Subcutaneous abdominal adipose tissue (tissue), 5 donors: ENCODE measurements around the gene LSM14A.

ENCODE experiments used
- H3K27ac ChIP-seq: one replicate; pipeline ENCODE4 v1.7.0; 2013; ENCODE audit warnings: low read depth, mild to moderate bottlenecking, inconsistent platforms, low read length, moderate library complexity
- H3K27me3 ChIP-seq, 5 donors: one replicate each; pipeline ENCODE4 v1.7.0; 2013; ENCODE audit warnings: low read length in 5 of 5, inconsistent platforms in 1 of 5; ENCODE audit not compliant: control insufficient read depth in 5 of 5, insufficient read depth in 4 of 5
- H3K36me3 ChIP-seq, 5 donors: one replicate each; pipeline ENCODE4 v1.7.0; 2013; ENCODE audit warnings: low read length in 5 of 5; ENCODE audit not compliant: control insufficient read depth in 5 of 5, insufficient read depth in 5 of 5
- H3K4me1 ChIP-seq, 5 donors: one replicate each; pipeline ENCODE4 v1.7.0; 2013; ENCODE audit warnings: low read length in 5 of 5, mild to moderate bottlenecking in 3 of 5, moderate library complexity in 1 of 5; ENCODE audit not compliant: control insufficient read depth in 5 of 5, insufficient read depth in 5 of 5
- H3K4me3 ChIP-seq, 5 donors: one replicate each; pipeline ENCODE4 v1.7.0; 2013; ENCODE audit warnings: low read length in 5 of 5, low read depth in 1 of 5
- H3K9ac ChIP-seq, 5 donors: one replicate each; pipeline ENCODE4 v1.7.0; 2013; ENCODE audit warnings: low read length in 5 of 5, mild to moderate bottlenecking in 4 of 5, moderate library complexity in 3 of 5
- H3K9me3 ChIP-seq, 5 donors: one replicate each; pipeline ENCODE4 v1.7.0; 2013; ENCODE audit warnings: low read length in 5 of 5; ENCODE audit not compliant: control insufficient read depth in 5 of 5
- donor health status: healthy.
- donor health status: healthy.
- donor health status: healthy.
- donor health status: healthy.
- donor health status: healthy.

The LSM14A gene

GRCh38 chr19:34176581-34176980, 4.3 kb downstream of the LSM14A start:
- H3K9ac ChIP-seq, result peak overlapping the region in 3 of 5 donors; percentile 25 to 41 (median 26)
- no peaks in the 10 kb centered on the region for H3K27me3 ChIP-seq
- peaks cover 0 to 9% (median 0%) of the 10 kb centered on the region in 5 donors for H3K36me3 ChIP-seq
- H3K9me3 ChIP-seq, result no peaks in the 10 kb centered on the region
- peak overlapping the region; percentile 9 for H3K27ac ChIP-seq
- peaks cover 4 to 84% (median 67%) of the 10 kb centered on the region in 5 donors for H3K4me1 ChIP-seq
- no peak overlapping the region for H3K4me3 ChIP-seq

- no peak overlapping the region for H3K4me3 ChIP-seq
- H3K4me1 ChIP-seq, result peaks cover 4 to 79% (median 62%) of the 10 kb centered on the region in 5 donors
Measured at GRCh38 chr19:34178274-34178610, 5.9 kb downstream of the LSM14A start.

GRCh38 chr19:34179066-34179465, 6.8 kb downstream of the LSM14A start:
- Histone ChIP-seq H3K4me3 (no peak overlapping the region), H3K27ac (no peak overlapping the region), H3K9me3 (no peaks in the 10 kb centered on the region), H3K9ac (no peak overlapping the region), H3K36me3 (peaks cover 0 to 9% (median 0%) of the 10 kb centered on the region in 5 donors), H3K4me1 (peaks cover 4 to 76% (median 61%) of the 10 kb centered on the region in 5 donors), H3K27me3 (no peaks in the 10 kb centered on the region)

More at GRCh38 chr19:34178274-34178610, 5.9 kb downstream of the LSM14A start:
- H3K36me3 ChIP-seq, result peaks cover 0 to 9% (median 0%) of the 10 kb centered on the region in 5 donors
- no peaks in the 10 kb centered on the region for H3K27me3 ChIP-seq
- H3K27ac ChIP-seq, result peak overlapping the region; percentile 1
- H3K9me3 ChIP-seq, result no peaks in the 10 kb centered on the region
- peak overlapping the region in 1 of 5 donors; percentile 1 for H3K9ac ChIP-seq

- H3K4me3 ChIP-seq, result no peak overlapping the region
- H3K27me3 ChIP-seq, result no peaks in the 10 kb centered on the region
- H3K36me3 ChIP-seq, result peaks cover 0 to 9% (median 0%) of the 10 kb centered on the region in 5 donors
- H3K9ac ChIP-seq, result peak overlapping the region in 1 of 5 donors; percentile 4
- H3K27ac ChIP-seq, result no peak overlapping the region
- no peaks in the 10 kb centered on the region for H3K9me3 ChIP-seq
- H3K4me1 ChIP-seq, result peaks cover 4 to 76% (median 61%) of the 10 kb centered on the region in 5 donors
Measured at GRCh38 chr19:34180273-34180672, 8.0 kb downstream of the LSM14A start.

GRCh38 chr19:34180709-34181108, 8.4 kb downstream of the LSM14A start:
- no peaks in the 10 kb centered on the region for H3K9me3 ChIP-seq
- no peaks in the 10 kb centered on the region for H3K27me3 ChIP-seq
- H3K9ac ChIP-seq, result peak overlapping the region in 1 of 5 donors; percentile 4
- no peak overlapping the region for H3K27ac ChIP-seq
- H3K4me1 ChIP-seq, result peaks cover 5 to 76% (median 61%) of the 10 kb centered on the region in 5 donors
- H3K4me3 ChIP-seq, result no peak overlapping the region
- peaks cover 0 to 9% (median 0%) of the 10 kb centered on the region in 5 donors for H3K36me3 ChIP-seq

- H3K9me3 ChIP-seq, result no peaks in the 10 kb centered on the region
- peak overlapping the region in 1 of 5 donors; percentile 4 for H3K9ac ChIP-seq
- H3K4me1 ChIP-seq, result peaks cover 5 to 76% (median 61%) of the 10 kb centered on the region in 5 donors
- no peak overlapping the region for H3K4me3 ChIP-seq
- no peaks in the 10 kb centered on the region for H3K27me3 ChIP-seq
- peaks cover 0 to 9% (median 0%) of the 10 kb centered on the region in 5 donors for H3K36me3 ChIP-seq
- no peak overlapping the region for H3K27ac ChIP-seq
Measured at GRCh38 chr19:34181111-34181864, 9.0 kb downstream of the LSM14A start.

- H3K4me1 ChIP-seq, result peaks cover 5 to 69% (median 57%) of the 10 kb centered on the region in 5 donors
- H3K4me3 ChIP-seq, result no peak overlapping the region
- no peak overlapping the region for H3K9ac ChIP-seq
- no peaks in the 10 kb centered on the region for H3K9me3 ChIP-seq
- H3K36me3 ChIP-seq, result peaks cover 0 to 9% (median 0%) of the 10 kb centered on the region in 5 donors
- no peak overlapping the region for H3K27ac ChIP-seq
- no peaks in the 10 kb centered on the region for H3K27me3 ChIP-seq
Measured at GRCh38 chr19:34182125-34182524, 9.8 kb downstream of the LSM14A start.

GRCh38 chr19:34184880-34185491, 12.7 kb downstream of the LSM14A start:
- H3K27ac ChIP-seq, result peak overlapping the region; percentile 2
- H3K9ac ChIP-seq, result peak overlapping the region in 2 of 5 donors; percentile 1 to 23
- peaks cover 3 to 55% (median 46%) of the 10 kb centered on the region in 5 donors for H3K4me1 ChIP-seq
- H3K36me3 ChIP-seq, result peaks cover 0 to 7% (median 0%) of the 10 kb centered on the region in 5 donors
- peak overlapping the region in 2 of 5 donors; percentile 18 to 28 for H3K4me3 ChIP-seq
- H3K27me3 ChIP-seq, result no peaks in the 10 kb centered on the region
- H3K9me3 ChIP-seq, result no peaks in the 10 kb centered on the region

GRCh38 chr19:34186205-34186604, 13.9 kb downstream of the LSM14A start:
- peak overlapping the region in 1 of 5 donors; percentile 17 for H3K9ac ChIP-seq
- no peak overlapping the region for H3K4me3 ChIP-seq
- peak overlapping the region; percentile 2 for H3K27ac ChIP-seq
- H3K9me3 ChIP-seq, result no peaks in the 10 kb centered on the region
- peaks cover 3 to 54% (median 45%) of the 10 kb centered on the region in 5 donors for H3K4me1 ChIP-seq
- no peaks in the 10 kb centered on the region for H3K36me3 ChIP-seq
- no peaks in the 10 kb centered on the region for H3K27me3 ChIP-seq

GRCh38 chr19:34187011-34187410, 14.7 kb downstream of the LSM14A start:
- no peak overlapping the region for H3K9ac ChIP-seq
- peaks cover 3 to 53% (median 44%) of the 10 kb centered on the region in 5 donors for H3K4me1 ChIP-seq
- H3K4me3 ChIP-seq, result no peak overlapping the region
- H3K27ac ChIP-seq, result no peak overlapping the region
- no peaks in the 10 kb centered on the region for H3K36me3 ChIP-seq
- no peaks in the 10 kb centered on the region for H3K9me3 ChIP-seq
- H3K27me3 ChIP-seq, result no peaks in the 10 kb centered on the region
